Hematopoietic multipotent progenitor cell (in vitro differentiated cells): ENCODE data around the gene SLC22A23. TPM values are rescaled to one million over a fixed set of nuclear protein-coding genes. Genes with fewer than 3 reads are reported as not detected.

ENCODE experiments used
- DNase-seq, 3 donors: peaks; one replicate each; pipeline ENCODE4 v3.0.0-alpha.2; 2011 to 2015; ENCODE audit warnings: low read depth in 2 of 3, low spot score in 2 of 3
- total RNA-seq: library from RNA; depleted of rRNA; stranded (reverse); fragments of >200 nt; gene quantifications from one replicate; pipeline ENCODE4 v1.2.3, GENCODE V29; 2012

Gene SLC22A23
- total RNA-seq, 1 donor = 0.81 TPM

DNA sequence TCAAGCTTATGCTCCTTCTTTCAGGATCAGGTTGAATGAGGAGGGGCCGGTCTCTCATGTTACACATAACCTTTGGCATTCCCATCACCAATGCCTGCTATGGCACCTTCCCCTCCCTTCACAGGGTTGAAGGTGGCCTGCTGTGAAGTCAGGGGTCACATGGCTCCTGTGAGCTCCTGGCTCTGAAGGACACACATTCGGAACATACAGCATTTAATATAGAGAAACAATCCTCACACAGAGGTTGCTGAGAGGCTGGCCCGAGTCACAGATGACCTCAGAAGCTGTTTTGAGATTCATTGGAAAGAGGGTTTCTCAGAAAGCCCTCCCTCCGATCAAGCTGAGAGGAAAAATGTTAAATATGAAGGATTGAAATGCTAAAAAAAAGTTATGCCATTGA is 116.0 kb downstream of the SLC22A23 start:
- DNase-seq = no peak

DNA sequence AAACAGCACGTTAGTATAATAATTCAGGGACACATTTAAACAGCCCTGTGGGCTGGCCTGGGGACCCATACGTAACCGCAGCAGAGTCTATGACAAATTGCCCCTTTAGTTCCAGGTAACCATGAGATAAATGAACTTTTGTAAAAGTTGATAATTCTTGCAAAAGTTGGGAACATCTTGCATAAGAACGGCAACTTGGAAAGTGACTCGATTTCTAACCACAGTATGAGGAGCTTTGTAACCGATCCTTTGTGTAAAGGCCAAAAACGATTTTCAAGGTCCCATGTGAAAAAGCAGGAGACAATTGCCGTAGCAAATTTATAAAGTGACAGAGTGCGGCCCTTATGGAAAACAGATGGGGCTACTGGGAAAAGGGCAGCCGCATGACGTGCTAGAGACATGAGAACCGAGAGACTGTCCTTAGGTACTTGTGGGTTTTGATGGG is 116.5 kb downstream of the SLC22A23 start:
- no peak for DNase-seq

DNA sequence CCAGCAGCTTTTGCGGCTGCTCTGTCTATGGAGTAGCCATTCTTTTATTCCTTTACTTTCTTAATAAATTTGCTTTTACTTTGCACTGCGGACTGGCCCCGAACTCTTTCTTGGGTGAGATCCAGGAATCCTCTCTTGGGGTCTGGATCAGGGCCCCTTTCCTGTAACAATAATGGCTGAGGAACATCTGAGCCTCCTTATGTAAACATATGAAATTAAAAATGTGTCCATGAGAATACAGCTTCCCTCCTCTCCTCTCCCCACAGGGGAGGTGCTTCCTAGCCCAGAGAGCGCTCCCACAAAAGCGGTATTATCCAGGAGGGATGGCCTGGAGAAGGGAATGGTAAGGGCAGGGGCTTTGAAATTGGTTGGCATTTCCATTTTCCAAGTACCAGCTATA is 117.0 kb downstream of the SLC22A23 start:
- no peak for DNase-seq

DNA sequence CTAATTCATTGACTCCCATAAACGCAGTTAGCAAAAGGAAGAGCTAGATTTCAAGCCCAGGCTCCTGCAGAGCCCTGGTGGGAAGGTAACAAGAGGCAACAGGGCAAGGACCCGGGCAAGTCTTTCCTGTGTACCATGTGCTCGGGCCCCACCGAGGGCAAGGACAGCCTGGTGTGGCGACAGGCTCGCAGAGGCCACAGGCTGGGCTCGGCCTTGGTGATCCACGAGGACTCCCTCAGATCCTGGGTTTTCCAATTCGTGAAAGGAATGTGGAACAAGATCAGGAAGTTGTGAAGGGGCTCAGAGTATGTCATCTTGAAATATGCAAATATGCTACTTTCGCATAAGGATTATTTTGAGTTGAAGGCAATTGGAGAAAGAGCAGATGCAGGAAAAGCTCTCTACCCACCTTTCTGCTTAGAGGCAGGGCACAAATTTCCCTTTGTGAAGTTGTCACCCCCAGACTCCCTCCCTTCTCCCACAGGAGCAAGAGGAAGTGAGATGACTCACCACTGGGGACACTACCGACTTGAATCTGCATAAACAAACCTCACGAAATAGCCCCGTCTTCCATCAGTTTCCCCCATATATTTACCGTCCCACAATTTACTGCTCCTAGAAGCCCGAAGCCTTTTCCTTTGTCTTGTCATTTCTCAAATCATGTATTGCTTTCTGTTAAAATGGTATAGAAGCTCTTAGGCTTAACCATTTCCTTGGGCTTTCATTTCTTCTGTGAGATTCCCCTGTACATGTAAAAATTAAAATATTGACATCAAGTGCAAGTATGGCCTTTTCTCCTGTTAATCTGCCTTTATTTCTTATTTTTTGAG is 119.1 kb downstream of the SLC22A23 start:
- peak in 1 of 3 donors; percentile 37 for DNase-seq

DNA sequence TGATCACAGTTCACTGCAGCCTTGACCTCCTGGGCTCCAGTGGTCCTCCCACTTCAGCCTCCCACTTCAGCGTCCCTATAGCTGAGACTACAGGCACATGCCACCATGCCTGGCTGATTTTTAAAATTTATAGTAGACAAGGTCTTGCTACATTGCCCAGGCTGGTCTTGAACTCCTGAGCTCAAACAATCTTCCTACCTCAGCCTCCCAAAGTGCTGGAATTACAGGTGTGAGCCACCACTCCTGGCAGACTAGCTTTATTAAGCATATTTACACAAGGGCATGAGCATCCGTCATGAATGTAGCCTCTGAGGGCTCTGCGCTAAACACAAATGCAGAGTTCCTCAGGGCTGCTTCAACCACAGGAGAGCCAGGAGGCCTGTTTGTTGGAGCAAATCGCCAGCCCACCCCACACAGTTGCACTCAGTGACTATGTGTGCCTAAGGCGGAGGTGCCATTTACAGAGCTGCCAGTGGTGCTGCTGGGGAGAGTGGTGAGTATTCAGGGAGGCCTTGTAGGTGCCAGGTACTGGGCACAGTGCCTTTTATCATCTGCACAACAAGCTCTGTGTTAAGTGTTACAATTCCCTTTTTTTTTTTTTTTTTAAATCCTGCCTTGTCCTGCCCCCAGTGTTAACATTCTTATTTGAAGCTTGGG is 119.9 kb downstream of the SLC22A23 start:
- DNase-seq = no peak

DNA sequence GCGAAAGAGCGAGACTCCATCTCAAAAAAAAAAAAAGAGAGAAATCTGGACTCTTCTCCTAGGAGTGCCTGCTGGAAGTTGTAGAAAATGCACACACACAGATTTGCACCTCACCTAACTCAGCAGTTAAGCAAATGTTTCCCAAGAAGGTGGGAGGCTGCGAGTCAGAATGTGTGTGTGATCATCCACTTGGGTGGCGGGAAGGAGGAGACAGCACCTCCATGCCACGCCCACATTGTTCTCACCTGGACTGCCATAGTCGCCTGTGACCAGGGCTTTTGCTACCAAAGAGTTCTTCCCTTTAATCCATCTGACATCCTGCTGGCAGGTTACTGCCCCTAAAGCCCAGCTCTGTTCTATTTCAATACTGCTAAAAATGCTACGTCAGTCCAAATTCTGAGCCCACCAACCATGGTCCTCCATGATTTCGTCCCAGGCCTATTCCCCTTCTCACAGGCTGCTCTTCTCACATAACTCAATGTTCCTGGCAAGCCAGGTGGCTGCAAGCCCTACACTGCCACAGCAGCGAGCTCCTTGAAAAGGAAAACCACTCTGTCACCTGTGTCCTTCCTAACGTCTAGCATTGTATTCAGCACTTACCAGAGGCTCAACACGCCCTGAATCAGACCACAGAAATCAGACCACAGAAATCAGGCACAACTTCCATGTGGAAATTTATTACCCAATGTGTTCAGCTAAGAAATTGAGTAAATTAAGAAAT is 120.6 kb downstream of the SLC22A23 start:
- DNase-seq = no peak

DNA sequence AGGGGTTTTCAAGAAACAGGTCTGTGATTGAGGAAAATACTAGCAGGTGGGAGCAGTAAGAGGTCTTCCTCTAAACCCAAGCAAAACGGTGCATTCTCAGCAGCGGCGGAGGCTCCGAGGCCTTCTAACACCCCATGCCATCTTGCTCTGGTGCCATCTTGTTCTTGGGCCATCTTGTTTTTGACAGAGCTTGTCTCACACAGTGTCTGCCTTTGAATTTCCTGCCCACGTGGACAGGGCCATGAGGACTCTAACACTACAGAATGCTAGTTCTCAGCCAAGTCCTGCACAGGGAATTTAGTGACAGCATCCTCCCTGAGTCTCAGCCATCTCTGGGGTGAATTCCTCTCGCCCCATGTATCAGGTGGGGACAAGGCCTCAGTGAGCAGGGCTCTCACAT is 121.7 kb downstream of the SLC22A23 start:
- no peak for DNase-seq

DNA sequence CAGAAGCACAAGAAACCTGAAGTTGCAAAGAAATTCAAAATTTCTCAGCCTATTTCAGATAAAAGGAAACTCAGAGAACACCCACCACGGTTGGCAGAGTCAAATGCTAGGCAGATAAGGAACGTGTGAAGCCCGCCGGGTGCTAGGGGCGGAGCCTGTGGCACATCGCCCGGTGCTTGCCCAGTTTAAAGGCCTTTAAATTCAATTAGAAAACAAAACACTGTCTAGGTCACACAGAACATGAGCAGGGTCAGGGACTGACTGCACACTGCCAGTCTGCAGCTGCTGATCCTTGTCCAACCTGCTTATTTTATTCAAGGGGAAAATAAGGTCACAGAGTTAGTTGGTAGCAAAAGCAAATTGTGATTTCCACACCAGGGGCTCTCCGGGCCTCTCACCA is 122.3 kb downstream of the SLC22A23 start:
- DNase-seq = no peak

DNA sequence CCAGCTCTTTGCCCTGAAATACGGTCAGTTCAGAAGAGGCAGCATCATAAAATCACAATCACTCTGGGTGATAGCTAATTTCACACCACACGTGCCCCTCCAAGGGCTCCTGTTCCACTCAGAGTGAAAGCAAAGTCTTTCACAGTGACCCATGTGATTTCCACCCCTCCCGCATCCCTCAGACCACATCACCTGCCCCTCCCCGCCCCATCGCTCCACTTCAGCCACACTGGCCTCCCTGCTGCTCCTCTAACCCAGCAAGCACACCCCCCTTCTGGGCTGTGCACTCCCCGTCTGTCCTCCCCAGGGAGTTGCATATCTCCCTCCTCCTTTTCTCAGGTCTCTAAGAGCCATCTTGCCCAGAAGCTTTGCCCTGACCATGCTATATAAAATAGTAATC is 123.6 kb downstream of the SLC22A23 start:
- no peak for DNase-seq

DNA sequence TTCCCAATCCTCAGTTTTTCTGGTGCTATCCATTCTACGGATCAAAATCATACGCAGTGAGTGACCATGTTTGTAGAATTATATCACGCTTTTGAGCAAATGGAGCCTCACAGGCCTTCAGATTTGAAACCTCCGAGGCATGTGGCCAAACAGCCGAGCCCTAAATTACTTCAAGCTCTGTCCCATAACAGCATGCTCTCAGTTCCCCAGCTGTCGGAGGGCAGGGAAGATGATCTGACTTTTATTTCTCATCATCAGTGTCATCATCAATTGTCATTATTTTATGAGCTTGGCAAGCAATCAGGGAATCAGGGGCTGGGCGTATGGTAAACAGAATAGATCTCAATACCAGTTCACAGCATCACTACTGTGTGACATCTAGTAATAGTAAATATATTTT is 124.9 kb downstream of the SLC22A23 start:
- DNase-seq = no peak

DNA sequence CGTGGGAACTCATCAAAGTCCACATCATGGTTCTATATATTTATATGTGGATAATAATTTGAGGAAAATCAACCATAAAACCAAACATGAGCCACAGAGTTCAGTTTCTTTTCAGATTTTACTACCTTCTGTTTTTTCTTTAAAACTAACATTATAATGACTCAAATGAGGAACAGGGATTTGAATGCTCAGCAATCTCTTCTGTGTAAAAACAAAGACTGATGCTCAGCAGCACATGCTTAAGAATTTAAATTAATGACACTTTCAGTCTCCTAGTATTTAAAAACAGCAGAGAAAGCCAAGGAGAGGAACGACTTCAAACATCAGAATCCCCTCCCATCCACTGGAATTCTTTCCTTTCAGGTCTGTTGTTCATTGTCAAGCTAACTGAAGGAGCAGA is 125.4 kb downstream of the SLC22A23 start:
- DNase-seq = no peak

DNA sequence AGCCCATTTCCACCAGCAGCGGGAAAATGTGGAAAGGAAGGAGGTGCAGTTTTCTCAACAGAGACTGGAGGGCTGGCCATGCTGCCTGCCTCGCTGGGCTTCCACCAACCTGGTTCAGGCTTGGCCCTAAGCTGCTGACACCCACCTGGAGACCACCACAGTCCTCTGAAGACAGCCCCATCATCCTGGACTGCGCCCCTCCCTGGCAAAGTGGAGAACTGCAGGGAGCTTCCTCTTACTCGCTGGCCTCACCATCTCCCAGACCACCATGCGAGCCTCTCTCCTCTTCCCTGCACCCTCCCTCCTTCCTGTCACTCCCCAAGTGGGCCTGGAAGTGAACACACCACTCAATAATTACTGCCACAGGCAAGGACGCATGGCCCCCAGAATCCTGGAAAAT is 126.7 kb downstream of the SLC22A23 start:
- no peak for DNase-seq

DNA sequence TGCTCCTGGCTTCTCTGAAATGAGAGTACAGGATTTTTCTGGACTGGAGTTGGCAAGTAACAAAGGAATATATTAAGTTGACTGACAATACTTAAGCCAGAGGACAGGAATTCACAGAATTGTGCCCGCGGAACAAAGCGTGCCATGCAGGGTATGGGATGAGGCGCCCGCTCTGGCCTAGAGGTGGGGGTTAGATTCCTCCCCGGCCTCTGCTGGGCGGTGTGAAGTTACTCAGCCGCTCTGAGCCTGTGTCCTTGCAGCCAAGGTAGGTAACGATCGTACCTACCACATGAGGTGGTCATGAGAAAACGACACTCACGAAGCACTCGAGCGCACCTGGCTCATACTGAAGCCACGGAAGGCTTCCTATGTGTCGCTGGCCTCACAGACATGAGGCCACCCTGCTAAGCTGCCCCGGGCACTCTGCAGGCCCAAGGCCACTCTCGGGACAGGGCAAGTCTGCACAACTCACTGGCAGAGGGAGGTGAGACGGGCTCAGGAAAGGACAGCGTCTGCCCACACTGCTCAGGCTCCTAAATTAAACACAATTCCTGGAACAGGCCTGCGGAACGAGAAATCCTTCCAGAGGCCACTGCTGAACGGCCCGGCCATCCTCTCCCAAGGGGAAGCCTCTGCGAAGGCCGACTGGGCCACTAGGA is 127.3 kb downstream of the SLC22A23 start:
- DNase-seq = no peak

DNA sequence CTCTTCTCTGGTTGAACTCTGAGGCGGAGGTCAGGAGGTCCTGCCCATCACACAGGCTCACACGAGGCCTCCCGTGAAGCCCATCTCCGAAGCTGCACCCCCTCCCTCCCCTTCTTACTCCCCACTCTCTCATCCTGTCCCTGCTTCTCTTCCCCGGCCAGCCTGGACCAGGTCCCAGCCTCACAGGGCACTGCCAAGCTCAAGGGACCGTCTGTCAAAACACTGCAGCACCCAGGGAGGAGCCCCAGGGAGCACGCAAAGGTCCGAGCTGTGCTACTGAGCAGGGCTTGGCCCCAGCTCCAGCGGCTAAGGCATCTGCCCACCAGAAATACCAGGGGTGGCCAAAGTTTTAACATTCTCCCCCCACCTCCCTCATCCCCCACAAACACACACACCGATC is 128.1 kb downstream of the SLC22A23 start:
- no peak for DNase-seq

DNA sequence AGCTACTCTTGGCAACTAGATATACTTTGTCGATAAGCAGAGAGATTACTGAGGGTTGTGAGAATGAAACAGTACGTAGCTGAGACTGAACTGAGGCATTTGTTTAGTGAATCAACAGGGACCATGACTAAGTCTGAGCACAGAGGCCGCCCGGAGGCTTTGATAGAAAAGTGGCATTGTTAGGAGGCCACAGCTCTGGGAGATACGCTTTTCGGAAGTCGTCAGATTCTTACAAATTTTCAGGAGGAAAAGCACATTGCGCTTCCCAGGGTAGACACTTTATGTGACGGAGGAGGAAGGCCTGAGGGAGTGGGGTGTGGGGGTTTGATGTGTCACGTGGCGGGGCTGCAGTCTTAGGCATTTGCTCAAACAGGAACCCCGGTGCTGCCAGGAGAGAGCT is 128.7 kb downstream of the SLC22A23 start:
- no peak for DNase-seq

DNA sequence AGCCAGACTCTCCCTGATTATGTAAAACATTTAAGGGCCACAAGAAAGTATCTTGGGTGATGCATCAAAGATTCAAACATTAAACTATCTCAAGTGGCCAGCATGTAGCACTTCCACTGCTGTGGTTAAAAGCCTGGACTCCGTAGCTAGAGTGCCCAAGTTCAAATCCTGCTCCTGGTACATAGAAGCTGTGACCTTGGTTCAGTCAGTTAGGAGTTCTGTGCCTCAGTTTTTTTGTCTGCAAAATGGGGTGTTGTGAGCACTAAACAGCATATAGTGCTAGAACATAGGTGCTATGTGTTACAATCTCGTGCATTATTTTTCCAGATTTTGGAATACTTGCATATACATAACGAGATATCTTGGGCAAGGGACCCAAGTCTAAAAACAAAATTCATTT is 129.4 kb downstream of the SLC22A23 start:
- DNase-seq = no peak

DNA sequence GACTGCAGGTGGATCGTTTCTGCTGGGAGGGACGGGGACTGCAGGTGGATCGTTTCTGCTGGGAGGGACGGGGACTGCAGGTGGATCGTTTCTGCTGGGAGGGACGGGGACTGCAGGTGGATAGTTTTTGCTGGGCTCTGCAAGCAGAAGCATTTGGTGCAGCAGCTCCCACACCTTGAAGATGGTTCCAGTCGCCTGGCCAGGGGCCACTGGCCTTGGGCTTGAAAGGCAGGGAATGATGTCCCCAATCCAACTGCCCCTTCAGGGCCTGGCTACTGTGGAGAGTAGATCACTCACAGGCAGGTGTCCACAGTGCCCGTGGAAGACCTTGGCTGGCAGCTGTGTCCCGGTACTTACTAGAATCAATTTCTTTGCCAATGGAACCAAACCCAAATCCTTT is 129.9 kb downstream of the SLC22A23 start:
- DNase-seq = no peak

DNA sequence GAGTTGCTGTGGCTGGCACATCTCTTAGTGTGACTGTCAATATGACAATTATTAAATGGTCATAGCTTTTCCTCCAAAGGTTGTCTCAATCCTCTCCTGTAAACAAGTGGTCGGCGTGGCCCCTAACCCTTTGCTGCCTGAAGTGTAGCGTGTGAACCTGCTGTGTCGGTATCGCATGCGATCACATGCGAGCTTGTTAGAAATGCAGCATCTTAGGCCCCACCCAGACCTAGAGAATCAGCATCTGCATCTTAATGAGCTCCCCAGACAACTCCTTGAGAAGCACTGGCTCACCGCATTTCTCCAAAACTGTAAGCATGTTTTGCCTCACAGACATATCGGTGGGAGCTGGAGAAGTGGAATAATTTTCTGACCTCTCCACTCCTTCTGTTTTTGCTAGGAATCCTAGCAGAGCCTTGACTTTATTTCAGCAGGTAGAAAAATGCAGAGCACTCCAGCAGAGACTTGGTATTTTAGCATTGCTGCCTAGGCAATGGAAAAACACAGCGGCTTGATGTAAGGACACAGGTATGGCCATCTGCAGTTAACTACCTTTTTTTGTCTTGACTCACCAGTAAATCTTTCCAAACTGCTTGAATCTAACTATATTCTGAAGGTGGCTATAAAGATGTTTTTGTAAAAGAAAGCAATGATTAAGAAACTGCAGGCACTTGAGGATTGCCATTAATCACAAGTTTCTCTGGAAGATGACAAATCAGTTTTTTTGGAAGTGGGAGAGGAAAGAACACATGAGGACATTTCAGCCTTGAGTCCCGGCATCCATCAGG is 130.5 kb downstream of the SLC22A23 start:
- DNase-seq = no peak

DNA sequence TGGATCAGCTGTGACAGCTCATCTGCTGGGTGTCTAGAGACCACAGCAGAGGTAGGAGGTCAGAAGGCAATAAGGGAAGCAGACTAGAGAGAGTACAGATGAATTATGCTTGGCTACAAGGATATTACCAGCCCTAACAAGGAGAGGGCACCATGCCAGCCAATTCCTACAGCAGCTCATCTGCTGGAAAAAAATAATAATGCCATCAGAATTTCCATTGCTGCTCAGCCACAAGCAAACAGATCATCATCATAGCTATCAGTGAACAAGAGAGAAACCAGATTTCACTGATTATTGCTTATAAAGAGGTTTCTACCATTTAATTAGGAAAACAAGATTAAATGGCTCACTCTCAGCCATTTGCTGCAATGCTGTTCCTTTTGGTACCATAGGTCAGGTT is 131.6 kb downstream of the SLC22A23 start:
- no peak for DNase-seq

DNA sequence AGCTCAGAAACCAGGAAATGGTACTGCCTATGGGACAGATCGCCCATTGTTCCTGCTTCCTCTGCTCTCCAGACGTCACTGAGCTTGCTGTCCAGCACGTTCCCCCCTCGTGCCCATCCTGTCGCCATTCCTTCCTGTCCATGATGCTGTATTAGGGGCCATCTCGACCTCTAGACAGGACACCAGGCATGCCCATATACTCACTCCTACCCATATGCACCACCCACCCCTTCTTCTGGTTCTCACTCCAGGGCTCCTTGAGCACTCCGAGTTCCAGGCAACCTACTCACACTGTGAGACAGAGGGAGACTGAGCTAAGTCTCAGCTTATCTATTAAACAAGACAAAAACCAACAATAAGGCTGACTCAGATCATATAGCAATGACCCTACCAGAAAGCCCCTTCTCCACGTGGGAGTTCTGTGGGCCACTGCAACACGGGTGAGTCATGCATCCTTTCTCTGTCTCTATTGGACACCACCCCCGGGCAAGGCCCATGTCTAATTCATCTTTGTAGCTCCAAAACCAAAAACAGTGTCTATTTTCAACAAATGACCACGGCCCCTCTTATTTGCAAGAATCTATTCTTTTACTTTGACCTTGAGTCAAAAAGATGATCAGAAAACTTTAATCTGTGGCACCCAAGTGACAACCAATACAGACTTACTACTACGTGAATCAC is 132.4 kb downstream of the SLC22A23 start:
- DNase-seq = no peak
